Measurements from ENCODE around the gene COPS9.

The COPS9 gene

GRCh38 chr2:240140920-240141319 is 4.8 kb upstream of the COPS9 start:
- intact Hi-C loops (cut with DNase I): loop anchor here (5.0 to 10.0 kb wide), 2 partner anchors 84 to 116 kb away; partner anchors contain the start of gene NDUFA10
- DNase-seq: peak in 12 of 42 donors; percentile 4 to 36 (median 14)

GRCh38 chr2:240140511-240140910 is 4.4 kb upstream of the COPS9 start, which contains the start of gene OTOS:
Gene OTOS, minus strand, starts transcription at chr2:240140658. Its CDS starts 332 bp downstream, at chr2:240140326.
- intact Hi-C loops (cut with DNase I): loop anchor here (5.0 to 10.0 kb wide), 2 partner anchors 83 to 116 kb away; partner anchors contain the start of gene NDUFA10

GRCh38 chr2:240139666-240140393 is 3.7 kb upstream of the COPS9 start:
- DNase-seq: peak in 17 of 42 donors; percentile 0 to 22 (median 9)
- intact Hi-C loops (cut with DNase I): loop anchor here (5.0 to 10.0 kb wide), 2 partner anchors 83 to 115 kb away; partner anchors contain the start of gene NDUFA10

More at GRCh38 chr2:240140511-240140910, 4.4 kb upstream of the COPS9 start, which contains the start of gene OTOS:
- DNase-seq: peak in 15 of 42 donors; percentile 6 to 38 (median 20)

GRCh38 chr2:240139011-240139441 is 2.9 kb upstream of the COPS9 start:
- intact Hi-C loops (cut with DNase I): no loop called here
- peak in 16 of 42 donors; percentile 0 to 30 (median 10) for DNase-seq

GRCh38 chr2:240138254-240138984 is 2.3 kb upstream of the COPS9 start:
- intact Hi-C loops (cut with DNase I): no loop called here
- peak in 17 of 42 donors; percentile 0 to 31 (median 9) for DNase-seq

GRCh38 chr2:240137596-240138253 is 1.6 kb upstream of the COPS9 start:
- intact Hi-C loops (cut with DNase I): no loop called here
- DNase-seq: peak in 18 of 42 donors; percentile 1 to 35 (median 12)

GRCh38 chr2:240136671-240137292 is 677 bp upstream of the COPS9 start:
- intact Hi-C loops (cut with DNase I): no loop called here
- peak in 13 of 42 donors; percentile 9 to 55 (median 28) for DNase-seq

GRCh38 chr2:240135706-240136012 is 446 bp downstream of the COPS9 start:
- intact Hi-C loops (cut with DNase I): no loop called here

GRCh38 chr2:240134956-240135520 is 1.1 kb downstream of the COPS9 start:
- DNase-seq: peak in 11 of 42 donors; percentile 3 to 33 (median 8)
- intact Hi-C loops (cut with DNase I): no loop called here

More at GRCh38 chr2:240135706-240136012, 446 bp downstream of the COPS9 start:
- peak in 1 of 42 donors; percentile 5 for DNase-seq

GRCh38 chr2:240134466-240134865 is 1.6 kb downstream of the COPS9 start:
- intact Hi-C loops (cut with DNase I): no loop called here
- DNase-seq: peak in 8 of 42 donors; percentile 2 to 30 (median 12)

- intact Hi-C loops (cut with DNase I): no loop called here
- peak in 14 of 42 donors; percentile 2 to 38 (median 11) for DNase-seq
Measured at GRCh38 chr2:240133401-240133800, 2.7 kb downstream of the COPS9 start.

- intact Hi-C loops (cut with DNase I): no loop called here
- DNase-seq: peak in 33 of 42 donors; percentile 18 to 79 (median 48)
Measured at GRCh38 chr2:240132651-240132980, 3.5 kb downstream of the COPS9 start.

GRCh38 chr2:240131941-240132650 is 4.0 kb downstream of the COPS9 start:
- intact Hi-C loops (cut with DNase I): no loop called here
- peak in 18 of 42 donors; percentile 7 to 45 (median 14) for DNase-seq

- intact Hi-C loops (cut with DNase I): no loop called here
- DNase-seq: peak in 18 of 42 donors; percentile 1 to 32 (median 10)
Measured at GRCh38 chr2:240131296-240131695, 4.8 kb downstream of the COPS9 start.

- intact Hi-C loops (cut with DNase I): no loop called here
- peak in 18 of 42 donors; percentile 1 to 32 (median 10) for DNase-seq
Measured at GRCh38 chr2:240130393-240131195, 5.5 kb downstream of the COPS9 start.

- DNase-seq: peak in 17 of 42 donors; percentile 0 to 40 (median 10)
- intact Hi-C loops (cut with DNase I): no loop called here
Measured at GRCh38 chr2:240129731-240130392, 6.2 kb downstream of the COPS9 start.
